Esophagus squamous epithelium (tissue), 4 donors: ENCODE measurements around the gene LRWD1.
"Not testable (repeated sequence)": the region's sequence is repeated elsewhere in the genome, so short reads cannot be mapped to it uniquely, and the experiment has no call there.

Experiments
- CTCF ChIP-seq, 6 experiments: fragments of 450-650 bp in 4 of 6; fragments of 200-600 bp in 2 of 6; sonication (generic) in 2 of 6; IDR thresholded peaks; one replicate each; pipeline ENCODE4 v1.5.1; 2016 to 2019; ENCODE audit warnings: antibody characterized with exemption in 6 of 6, mild to moderate bottlenecking in 4 of 6, moderate library complexity in 4 of 6
- POLR2A ChIP-seq, 4 donors: fragments of 450-650 bp; IDR thresholded peaks; one replicate each; pipeline ENCODE4 v1.6.1; 2017; ENCODE audit warnings: antibody characterized with exemption in 4 of 4, mild to moderate bottlenecking in 4 of 4, moderate library complexity in 3 of 4

GRCh38 chr7:102493220-102493935 is 28.6 kb downstream of the LRWD1 start:
- not testable (repeated sequence) for TF ChIP-seq POLR2A, CTCF (IDR thresholded peaks at IDR 0.05)
